ENCODE measurements around the gene VPS26A. TPM values are rescaled to one million over a fixed set of nuclear protein-coding genes. Genes with fewer than 3 reads are reported as not detected.

The VPS26A gene
- total RNA-seq, 3 donors from 2014 or later (not counting 1 experiment from before 2014, with no cell fraction given): 62.6 to 86.4 (median 86.2) TPM

DNA sequence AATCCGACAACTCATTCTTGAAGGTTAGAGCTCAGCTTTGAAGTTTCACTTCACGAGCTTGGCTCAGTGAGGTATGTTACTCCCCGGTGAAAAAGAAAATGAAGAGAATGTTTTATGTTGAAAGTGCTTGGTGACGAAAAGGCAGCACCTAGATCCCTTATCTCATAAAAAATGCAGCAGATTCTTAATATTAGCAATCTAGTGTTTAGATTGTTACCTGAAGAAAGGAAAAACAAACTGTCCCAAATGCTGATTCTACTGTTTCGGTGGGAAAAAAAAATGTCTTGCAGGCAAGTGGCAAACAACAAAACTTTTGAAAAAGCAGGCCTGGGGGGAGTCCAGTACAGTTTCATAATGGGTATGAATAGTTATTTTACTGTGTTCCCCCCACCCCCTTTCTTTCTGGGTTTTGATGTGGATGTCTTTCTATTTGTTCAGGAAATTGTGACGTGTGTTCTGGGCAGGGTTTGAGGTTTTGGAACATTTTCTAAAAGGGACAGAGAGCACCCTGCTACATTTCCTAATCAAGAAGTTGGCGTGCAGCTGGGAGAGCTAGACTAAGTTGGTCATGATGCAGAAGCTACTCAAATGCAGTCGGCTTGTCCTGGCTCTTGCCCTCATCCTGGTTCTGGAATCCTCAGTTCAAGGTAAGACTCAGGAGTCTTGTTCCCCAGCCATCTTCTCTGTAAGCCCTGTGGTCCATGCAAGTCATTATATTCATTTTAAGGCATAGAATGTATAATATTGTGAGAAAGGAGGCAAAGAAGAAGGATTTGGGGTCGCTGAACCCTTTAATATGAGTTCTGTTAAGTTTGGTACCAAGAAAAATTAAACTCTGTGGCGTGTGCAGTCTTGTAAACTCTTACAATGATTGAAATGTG lies 36.1 kb upstream of the VPS26A start, which contains the start of gene SRGN:
Gene SRGN, plus strand, starts transcription at position 514 of the 881 bp plus-strand sequence. Its CDS starts 55 bp downstream, at position 569.
- H3K4me1 Mint-ChIP-seq: peaks cover 57 to 65% of the 10 kb centered on the region in 2 donors
- H3K36me3 Mint-ChIP-seq: peaks cover 5% of the 10 kb centered on the region

DNA sequence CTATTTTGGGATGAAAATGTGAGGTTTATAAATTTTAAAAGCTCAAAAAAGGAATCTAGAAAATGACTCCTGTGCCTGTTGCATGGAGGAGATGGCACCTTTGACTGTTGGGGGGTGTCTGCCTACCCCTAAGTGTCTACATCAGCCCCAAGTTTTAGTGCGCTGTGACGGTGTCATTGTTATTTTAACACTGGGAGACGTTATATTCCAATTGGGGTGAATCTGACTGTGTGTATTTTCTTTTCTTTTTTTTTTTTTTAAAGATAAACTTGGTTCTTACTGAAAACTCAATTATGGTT lies 35.6 kb upstream of the VPS26A start:
- H3K4me1 ChIP-seq (ENCODE audit: control insufficient read depth, insufficient read depth, low read length): peaks cover 44% of the 10 kb centered on the region
- DNase-seq: peak in 1 of 2 donors; percentile 62

More for the DNA sequence above, 36.1 kb upstream of the VPS26A start, which contains the start of gene SRGN:
- peak; percentile 41 to 71 (median 61) for ATAC-seq
- peaks cover 38% of the 10 kb centered on the region for H3K4me1 ChIP-seq (ENCODE audit: control insufficient read depth, insufficient read depth, low read length)
- H3K27me3 Mint-ChIP-seq (ENCODE audit: low read depth in 2 of 2): no peaks in the 10 kb centered on the region
- H3K9me3 Mint-ChIP-seq: no peaks in the 10 kb centered on the region
- DNase-seq: peak; percentile 75 to 94
- H3K27me3 ChIP-seq (ENCODE audit: control insufficient read depth, insufficient read depth, low read length): no peaks in the 10 kb centered on the region
- TF ChIP-seq, protein P1, sequence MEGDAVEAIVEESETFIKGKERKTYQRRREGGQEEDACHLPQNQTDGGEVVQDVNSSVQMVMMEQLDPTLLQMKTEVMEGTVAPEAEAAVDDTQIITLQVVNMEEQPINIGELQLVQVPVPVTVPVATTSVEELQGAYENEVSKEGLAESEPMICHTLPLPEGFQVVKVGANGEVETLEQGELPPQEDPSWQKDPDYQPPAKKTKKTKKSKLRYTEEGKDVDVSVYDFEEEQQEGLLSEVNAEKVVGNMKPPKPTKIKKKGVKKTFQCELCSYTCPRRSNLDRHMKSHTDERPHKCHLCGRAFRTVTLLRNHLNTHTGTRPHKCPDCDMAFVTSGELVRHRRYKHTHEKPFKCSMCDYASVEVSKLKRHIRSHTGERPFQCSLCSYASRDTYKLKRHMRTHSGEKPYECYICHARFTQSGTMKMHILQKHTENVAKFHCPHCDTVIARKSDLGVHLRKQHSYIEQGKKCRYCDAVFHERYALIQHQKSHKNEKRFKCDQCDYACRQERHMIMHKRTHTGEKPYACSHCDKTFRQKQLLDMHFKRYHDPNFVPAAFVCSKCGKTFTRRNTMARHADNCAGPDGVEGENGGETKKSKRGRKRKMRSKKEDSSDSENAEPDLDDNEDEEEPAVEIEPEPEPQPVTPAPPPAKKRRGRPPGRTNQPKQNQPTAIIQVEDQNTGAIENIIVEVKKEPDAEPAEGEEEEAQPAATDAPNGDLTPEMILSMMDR (IDR thresholded peaks at IDR 0.05): no peak
- 0% methylated on average over 9 of the region's 10 CpGs for WGBS (ENCODE audit: insufficient coverage)
- intact Hi-C loops (cut with micrococcal nuclease): loop anchor here (2.0 kb wide), 1 partner anchor 15 kb away; no protein-coding TSS in a partner anchor
- no peaks in the 10 kb centered on the region for H3K9me3 ChIP-seq (ENCODE audit: control insufficient read depth, insufficient read depth, low read length)
- H3K4me3 ChIP-seq (ENCODE audit: low read length): peak within 1 kb of the TSS; percentile 53
- H3K27ac ChIP-seq (ENCODE audit: low read length): peak within 1 kb of the TSS; percentile 100
- peak within 1 kb of the TSS; percentile 96 for H3K27ac Mint-ChIP-seq
- H3K36me3 ChIP-seq (ENCODE audit: control insufficient read depth, insufficient read depth, low read length): no peaks in the 10 kb centered on the region
- H3K4me3 Mint-ChIP-seq: peak within 1 kb of the TSS; percentile 89

DNA sequence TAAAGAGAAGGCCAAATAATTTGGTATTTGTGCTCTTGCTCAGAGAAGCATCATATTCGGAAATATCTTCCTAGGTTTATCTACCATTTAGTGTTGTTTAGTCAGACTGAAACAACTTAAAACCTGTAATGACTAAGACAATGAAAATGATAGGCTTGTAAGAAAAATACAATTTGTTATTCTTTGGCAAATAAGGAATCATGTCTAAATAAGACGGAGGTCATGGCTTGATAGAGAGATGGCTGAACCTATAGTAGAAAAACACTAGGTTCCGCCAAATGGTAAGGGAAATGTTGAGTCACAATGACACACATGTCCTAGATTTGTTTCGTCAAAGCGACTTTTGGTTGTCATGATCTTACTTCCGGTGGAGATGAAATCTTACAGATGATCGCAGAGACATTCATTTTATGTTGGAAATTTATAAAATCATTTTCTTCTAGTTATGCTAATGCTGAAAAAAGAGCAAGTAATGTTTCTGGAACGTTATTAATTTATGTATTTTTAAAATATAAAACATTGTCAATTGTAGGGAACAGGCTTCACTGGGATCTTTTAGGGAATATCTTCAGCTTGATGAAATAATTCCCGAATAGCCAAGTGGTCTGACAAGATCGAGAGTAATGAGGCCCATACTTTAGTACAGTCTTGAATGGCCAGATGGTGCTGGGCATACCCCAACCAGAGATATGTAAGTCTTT lies 35.0 kb upstream of the VPS26A start:
- WGBS (ENCODE audit: insufficient coverage): 9% methylated on average over 7 of the region's 10 CpGs
- intact Hi-C loops (cut with micrococcal nuclease): loop anchor here (1.0 to 2.0 kb wide), 3 partner anchors 14 to 90 kb away; no protein-coding TSS in a partner anchor
- Mint-ChIP-seq H3K36me3 (peaks cover 5% of the 10 kb centered on the region), H3K9me3 (no peaks in the 10 kb centered on the region), H3K4me1 (peaks cover 68 to 76% of the 10 kb centered on the region in 2 donors), H3K4me3 (peak overlapping the region; percentile 89), H3K27ac (peak overlapping the region; percentile 96), H3K27me3 (ENCODE audit: low read depth in 2 of 2) (no peaks in the 10 kb centered on the region)
- DNase-seq: peak in 1 of 2 donors; percentile 91
- Histone ChIP-seq H3K4me3 (ENCODE audit: low read length) (peak overlapping the region; percentile 53), H3K9me3 (ENCODE audit: control insufficient read depth, insufficient read depth, low read length) (no peaks in the 10 kb centered on the region), H3K27ac (ENCODE audit: low read length) (peak overlapping the region; percentile 100), H3K4me1 (ENCODE audit: control insufficient read depth, insufficient read depth, low read length) (peaks cover 49% of the 10 kb centered on the region), H3K27me3 (ENCODE audit: control insufficient read depth, insufficient read depth, low read length) (no peaks in the 10 kb centered on the region), H3K36me3 (ENCODE audit: control insufficient read depth, insufficient read depth, low read length) (peaks cover 4% of the 10 kb centered on the region)
- TF ChIP-seq, protein P1 (IDR thresholded peaks at IDR 0.05): no peak
- ATAC-seq: peak; percentile 13 to 33 (median 15)

More for the DNA sequence above, 35.6 kb upstream of the VPS26A start:
- H3K9me3 ChIP-seq (ENCODE audit: control insufficient read depth, insufficient read depth, low read length): no peaks in the 10 kb centered on the region
- Mint-ChIP-seq H3K9me3 (no peaks in the 10 kb centered on the region), H3K4me1 (peaks cover 63 to 71% of the 10 kb centered on the region in 2 donors), H3K36me3 (peaks cover 5% of the 10 kb centered on the region), H3K4me3 (peak overlapping the region; percentile 89), H3K27ac (peak overlapping the region; percentile 96), H3K27me3 (ENCODE audit: low read depth in 2 of 2) (no peaks in the 10 kb centered on the region)
- peak overlapping the region; percentile 100 for H3K27ac ChIP-seq (ENCODE audit: low read length)
- no peaks in the 10 kb centered on the region for H3K36me3 ChIP-seq (ENCODE audit: control insufficient read depth, insufficient read depth, low read length)
- TF ChIP-seq, protein P1 (IDR thresholded peaks at IDR 0.05): no peak
- no CpG with 5 or more reads among the region's 3 CpGs for WGBS (ENCODE audit: insufficient coverage)
- intact Hi-C loops (cut with micrococcal nuclease): loop anchor here (2.0 kb wide), 1 partner anchor 14 kb away; no protein-coding TSS in a partner anchor
- peak in 1 of 3 donors; percentile 8 for ATAC-seq
- no peaks in the 10 kb centered on the region for H3K27me3 ChIP-seq (ENCODE audit: control insufficient read depth, insufficient read depth, low read length)
- H3K4me3 ChIP-seq (ENCODE audit: low read length): peak overlapping the region; percentile 53

Measured in natural killer cell (primary cell).